ENCODE data around the gene PEMT.
A peak's percentile ranks its signal among the peaks of the same experiment; 100 is the strongest.
"Not testable (repeated sequence)": the region's sequence is repeated elsewhere in the genome, so short reads cannot be mapped to it uniquely, and the experiment has no call there.

PEMT gene

GRCh38 chr17:17633310-17633709 is 41.8 kb upstream of the PEMT start:
- no peaks in the 10 kb centered on the region for H3K27me3 ChIP-seq (replicated peaks; ENCODE audit: control insufficient read depth, insufficient read depth, low read length)
- no peak for DNase-seq (ENCODE audit: extremely low read depth, insufficient read length)
- no peak overlapping the region for H3K4me3 ChIP-seq (replicated peaks; ENCODE audit: low read depth, low read length)
- H3K36me3 ChIP-seq (ENCODE audit: control insufficient read depth, insufficient read depth, low read length): no peaks in the 10 kb centered on the region
- TF ChIP-seq, protein P1, sequence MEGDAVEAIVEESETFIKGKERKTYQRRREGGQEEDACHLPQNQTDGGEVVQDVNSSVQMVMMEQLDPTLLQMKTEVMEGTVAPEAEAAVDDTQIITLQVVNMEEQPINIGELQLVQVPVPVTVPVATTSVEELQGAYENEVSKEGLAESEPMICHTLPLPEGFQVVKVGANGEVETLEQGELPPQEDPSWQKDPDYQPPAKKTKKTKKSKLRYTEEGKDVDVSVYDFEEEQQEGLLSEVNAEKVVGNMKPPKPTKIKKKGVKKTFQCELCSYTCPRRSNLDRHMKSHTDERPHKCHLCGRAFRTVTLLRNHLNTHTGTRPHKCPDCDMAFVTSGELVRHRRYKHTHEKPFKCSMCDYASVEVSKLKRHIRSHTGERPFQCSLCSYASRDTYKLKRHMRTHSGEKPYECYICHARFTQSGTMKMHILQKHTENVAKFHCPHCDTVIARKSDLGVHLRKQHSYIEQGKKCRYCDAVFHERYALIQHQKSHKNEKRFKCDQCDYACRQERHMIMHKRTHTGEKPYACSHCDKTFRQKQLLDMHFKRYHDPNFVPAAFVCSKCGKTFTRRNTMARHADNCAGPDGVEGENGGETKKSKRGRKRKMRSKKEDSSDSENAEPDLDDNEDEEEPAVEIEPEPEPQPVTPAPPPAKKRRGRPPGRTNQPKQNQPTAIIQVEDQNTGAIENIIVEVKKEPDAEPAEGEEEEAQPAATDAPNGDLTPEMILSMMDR (IDR thresholded peaks at IDR 0.05; ENCODE audit: insufficient read depth, low read length, poor library complexity, severe bottlenecking): no peak

DNA sequence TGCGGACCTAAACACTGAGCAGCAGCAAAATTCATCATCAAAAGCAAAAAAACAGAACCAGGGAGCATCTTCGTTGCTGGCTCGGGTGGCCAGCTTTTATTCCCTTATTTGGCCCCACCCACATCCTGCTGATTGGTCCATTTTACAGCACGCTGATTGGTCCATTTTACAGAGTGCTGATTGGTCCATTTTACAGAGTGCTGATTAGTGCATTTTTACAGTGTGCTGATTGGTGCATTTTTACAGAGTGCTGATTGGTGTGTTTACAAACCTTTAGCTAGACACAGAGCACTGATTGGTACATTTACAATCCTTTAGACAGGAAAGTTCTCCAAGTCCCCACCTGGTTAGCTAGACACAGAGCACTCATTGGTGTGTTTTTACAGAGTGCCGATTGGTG is 41.2 kb upstream of the PEMT start:
- H3K36me3 ChIP-seq (ENCODE audit: control insufficient read depth, insufficient read depth, low read length); H3K4me3 ChIP-seq (replicated peaks; ENCODE audit: low read depth, low read length); DNase-seq (ENCODE audit: extremely low read depth, insufficient read length); H3K27me3 ChIP-seq (replicated peaks; ENCODE audit: control insufficient read depth, insufficient read depth, low read length): not testable (repeated sequence)

GRCh38 chr17:17628388-17629008 is 37.0 kb upstream of the PEMT start:
- TF ChIP-seq, protein P1 (IDR thresholded peaks at IDR 0.05; ENCODE audit: insufficient read depth, low read length, poor library complexity, severe bottlenecking): no peak
- Histone ChIP-seq H3K36me3 (ENCODE audit: control insufficient read depth, insufficient read depth, low read length) (no peaks in the 10 kb centered on the region), H3K27me3 (replicated peaks; ENCODE audit: control insufficient read depth, insufficient read depth, low read length) (no peaks in the 10 kb centered on the region), H3K4me3 (replicated peaks; ENCODE audit: low read depth, low read length) (peak overlapping the region; percentile 47)
- peak; percentile 56 for DNase-seq (ENCODE audit: extremely low read depth, insufficient read length)

GRCh38 chr17:17626840-17627239 is 35.3 kb upstream of the PEMT start:
- TF ChIP-seq, protein P1 (IDR thresholded peaks at IDR 0.05; ENCODE audit: insufficient read depth, low read length, poor library complexity, severe bottlenecking): no peak
- Histone ChIP-seq H3K27me3 (replicated peaks; ENCODE audit: control insufficient read depth, insufficient read depth, low read length) (no peaks in the 10 kb centered on the region), H3K4me3 (replicated peaks; ENCODE audit: low read depth, low read length) (no peak overlapping the region), H3K36me3 (ENCODE audit: control insufficient read depth, insufficient read depth, low read length) (no peaks in the 10 kb centered on the region)
- no peak for DNase-seq (ENCODE audit: extremely low read depth, insufficient read length)

DNA sequence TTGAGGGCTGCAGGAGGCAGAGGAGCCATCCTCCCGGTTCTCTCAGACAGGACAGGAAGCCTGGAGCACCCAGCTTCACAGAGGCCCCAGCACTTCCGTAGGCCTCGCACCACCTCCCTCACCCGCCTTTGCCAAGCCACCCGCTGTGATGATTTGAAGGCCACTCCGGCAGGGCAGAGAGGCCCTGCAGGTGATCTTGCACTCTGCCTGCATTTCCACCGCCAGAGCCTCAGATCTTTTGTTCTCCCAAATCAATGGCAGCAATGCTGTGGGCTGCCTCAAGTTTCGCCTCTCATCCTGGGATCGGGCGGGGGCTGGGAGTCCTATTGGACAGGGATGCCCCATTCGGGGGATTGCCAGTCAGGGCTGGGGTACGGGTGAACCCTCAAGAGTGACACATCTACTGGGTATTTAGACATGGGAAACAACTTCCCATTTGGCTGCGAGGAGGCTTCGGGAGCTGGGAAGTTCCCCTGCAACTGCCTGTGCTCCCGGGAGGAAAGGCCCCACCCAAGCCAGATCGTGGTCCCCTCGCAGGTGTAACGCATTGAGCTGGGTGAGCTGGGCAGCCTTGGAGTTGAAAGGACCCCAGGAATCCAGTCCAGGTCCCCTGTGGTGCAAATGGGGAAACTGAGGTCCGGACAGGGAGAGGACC is 34.8 kb upstream of the PEMT start:
- no peaks in the 10 kb centered on the region for H3K36me3 ChIP-seq (ENCODE audit: control insufficient read depth, insufficient read depth, low read length)
- DNase-seq (ENCODE audit: extremely low read depth, insufficient read length): no peak
- H3K4me3 ChIP-seq (replicated peaks; ENCODE audit: low read depth, low read length): no peak overlapping the region
- TF ChIP-seq, protein P1 (IDR thresholded peaks at IDR 0.05; ENCODE audit: insufficient read depth, low read length, poor library complexity, severe bottlenecking): no peak
- H3K27me3 ChIP-seq (replicated peaks; ENCODE audit: control insufficient read depth, insufficient read depth, low read length): peaks cover 1% of the 10 kb centered on the region; the same call in 1 of the 2 replicates

DNA sequence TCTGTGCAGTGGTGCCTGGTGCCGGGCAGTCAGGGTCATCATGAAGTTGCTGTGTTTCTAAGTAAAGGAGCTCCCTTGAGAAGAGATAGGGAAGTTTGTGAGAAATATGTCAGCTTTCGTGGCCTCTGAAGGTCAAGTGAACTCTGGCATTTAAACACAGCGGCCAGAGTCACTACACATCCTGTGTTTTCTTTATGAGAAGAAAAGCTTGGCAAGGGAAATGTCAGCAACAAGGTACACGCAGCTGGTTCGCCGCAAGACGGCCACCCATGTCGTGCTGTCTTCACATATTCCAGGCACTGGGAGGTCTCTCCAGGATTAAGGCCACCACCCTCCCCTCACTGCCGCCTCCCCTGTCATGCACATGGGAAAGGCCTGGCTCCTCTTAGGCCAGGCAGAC is 33.2 kb upstream of the PEMT start:
- DNase-seq (ENCODE audit: extremely low read depth, insufficient read length): no peak
- Histone ChIP-seq H3K4me3 (replicated peaks; ENCODE audit: low read depth, low read length) (no peak overlapping the region), H3K27me3 (replicated peaks; ENCODE audit: control insufficient read depth, insufficient read depth, low read length) (peaks cover 1% of the 10 kb centered on the region; the same call in 1 of the 2 replicates), H3K36me3 (ENCODE audit: control insufficient read depth, insufficient read depth, low read length) (no peaks in the 10 kb centered on the region)
- TF ChIP-seq, protein P1 (IDR thresholded peaks at IDR 0.05; ENCODE audit: insufficient read depth, low read length, poor library complexity, severe bottlenecking): no peak
